Kidney (tissue), 14 donors: Measurements from ENCODE around the gene UGCG. TPM values are rescaled to one million over a fixed set of nuclear protein-coding genes. Genes with fewer than 3 reads are reported as not detected.

Source experiments
- DNase-seq, 5 donors: peaks; one replicate each; pipeline ENCODE4 v3.0.0-alpha.2; 2013 to 2020
- FAIRE-seq: peaks from 2 replicates; lab custom pipeline; 2012; peaks lifted over from hg19 to GRCh38; lab: Jason Lieb, UNC
- H3K27ac ChIP-seq, 2 donors: one replicate each; pipeline ENCODE4 v1.7.0; 2013; ENCODE audit warnings: low read depth in 2 of 2, low read length in 2 of 2, inconsistent platforms in 1 of 2
- H3K27me3 ChIP-seq: one replicate; pipeline ENCODE4 v1.7.1; 2013; ENCODE audit warnings: low read length, inconsistent platforms; ENCODE audit not compliant: control insufficient read depth, insufficient read depth
- H3K36me3 ChIP-seq, 3 donors: one replicate each; pipeline versions ENCODE4 v1.7.0 to v1.7.1; 2013; ENCODE audit warnings: low read length in 3 of 3, control low read depth in 1 of 3, inconsistent platforms in 1 of 3; ENCODE audit not compliant: insufficient read depth in 3 of 3, control insufficient read depth in 2 of 3
- H3K4me1 ChIP-seq, 3 donors: one replicate each; pipeline versions ENCODE4 v1.7.0 to v1.7.1; 2013; ENCODE audit warnings: low read length in 3 of 3, inconsistent platforms in 1 of 3, low read depth in 1 of 3; ENCODE audit not compliant: control insufficient read depth in 2 of 3, insufficient read depth in 2 of 3
- H3K4me3 ChIP-seq, 3 donors: one replicate each; pipeline versions ENCODE4 v1.7.0 to v1.8.1; 2013; ENCODE audit warnings: low read length in 3 of 3, control low read depth in 1 of 3, inconsistent platforms in 1 of 3
- H3K9ac ChIP-seq, 3 donors: one replicate each; pipeline versions ENCODE4 v1.7.0 to v1.7.1; 2013; ENCODE audit warnings: low read length in 3 of 3, control low read depth in 1 of 3, inconsistent platforms in 1 of 3
- H3K9me3 ChIP-seq, 3 donors: one replicate each; pipeline versions ENCODE4 v1.7.0 to v1.7.1; 2013; ENCODE audit warnings: low read length in 3 of 3, control low read depth in 1 of 3, inconsistent platforms in 1 of 3; ENCODE audit not compliant: control insufficient read depth in 2 of 3, insufficient read depth in 1 of 3
- intact Hi-C: fragments of 100-400 bp; cut with DNase I; formaldehyde crosslinking; loops from one replicate; pipeline ENCODE4 v1.11.1; 2022
- polyA plus RNA-seq: library from polyadenylated mRNA; stranded (reverse); fragments of 350-450 nt; fragmentation: Illumina TruSeq; extraction: RNeasy Lipid Tissue Mini Kit (QIAGEN cat#74804); gene quantifications from one replicate; pipeline ENCODE4 v1.2.3, GENCODE V29; 2014; ENCODE audit warnings: low read depth, low replicate concordance; ENCODE audit not compliant: insufficient read depth
- total RNA-seq: library from RNA; stranded (reverse); fragmentation: NEBNext Ultra II Directional; extraction: Animal tissue kit (Norgen Biotek cat#: 25700); gene quantifications from one replicate; pipeline ENCODE4 v1.2.1, GENCODE V29; 2021
- TF ChIP-seq, protein P1 (sequence below): IDR thresholded peaks from 3 replicates; pipeline ENCODE4 v1.5.1; 2012; ENCODE audit warnings: mild to moderate bottlenecking, moderate library complexity, borderline replicate concordance; ENCODE audit not compliant: insufficient read depth; ENCODE audit errors: extremely low read depth
- donor health status: control.
- donor health status: control.
- donor health status: control.
- donor health status: control.
- donor health status: control.
- donor health status: DM: yes; HTN: yes; CAD: no.
- donor health status: Normal renal cell carcinoma (clear cell type).

Gene UGCG
- total and polyA plus RNA-seq, 2 donors from 2014 or later, result 20.8 to 113 TPM

DNA sequence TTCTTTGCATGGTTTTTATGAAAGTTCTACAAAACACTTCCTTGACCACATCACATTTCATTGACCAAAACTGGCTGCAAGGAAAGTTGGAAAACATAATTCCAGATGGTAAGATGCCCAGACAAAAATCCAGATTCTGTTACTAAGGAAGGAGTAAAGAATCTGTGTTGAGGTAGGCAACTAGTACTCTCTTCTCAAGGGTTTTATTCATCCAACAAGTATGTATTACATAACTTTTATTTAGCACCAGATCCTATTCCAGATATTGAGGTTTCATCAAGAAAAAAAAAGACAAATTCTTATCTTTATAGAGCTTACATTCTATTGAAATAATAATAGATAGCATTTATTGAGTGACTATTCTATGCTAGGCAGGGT is 43.2 kb upstream of the UGCG start:
- H3K27ac ChIP-seq, result no peak overlapping the region
- no peaks in the 10 kb centered on the region for H3K9me3 ChIP-seq
- no peaks in the 10 kb centered on the region for H3K27me3 ChIP-seq
- H3K36me3 ChIP-seq, result no peaks in the 10 kb centered on the region
- H3K4me1 ChIP-seq, result no peaks in the 10 kb centered on the region
- FAIRE-seq (no peak), DNase-seq (no peak)
- no peak overlapping the region for H3K4me3 ChIP-seq
- H3K9ac ChIP-seq, result no peak overlapping the region
- TF ChIP-seq, protein P1, sequence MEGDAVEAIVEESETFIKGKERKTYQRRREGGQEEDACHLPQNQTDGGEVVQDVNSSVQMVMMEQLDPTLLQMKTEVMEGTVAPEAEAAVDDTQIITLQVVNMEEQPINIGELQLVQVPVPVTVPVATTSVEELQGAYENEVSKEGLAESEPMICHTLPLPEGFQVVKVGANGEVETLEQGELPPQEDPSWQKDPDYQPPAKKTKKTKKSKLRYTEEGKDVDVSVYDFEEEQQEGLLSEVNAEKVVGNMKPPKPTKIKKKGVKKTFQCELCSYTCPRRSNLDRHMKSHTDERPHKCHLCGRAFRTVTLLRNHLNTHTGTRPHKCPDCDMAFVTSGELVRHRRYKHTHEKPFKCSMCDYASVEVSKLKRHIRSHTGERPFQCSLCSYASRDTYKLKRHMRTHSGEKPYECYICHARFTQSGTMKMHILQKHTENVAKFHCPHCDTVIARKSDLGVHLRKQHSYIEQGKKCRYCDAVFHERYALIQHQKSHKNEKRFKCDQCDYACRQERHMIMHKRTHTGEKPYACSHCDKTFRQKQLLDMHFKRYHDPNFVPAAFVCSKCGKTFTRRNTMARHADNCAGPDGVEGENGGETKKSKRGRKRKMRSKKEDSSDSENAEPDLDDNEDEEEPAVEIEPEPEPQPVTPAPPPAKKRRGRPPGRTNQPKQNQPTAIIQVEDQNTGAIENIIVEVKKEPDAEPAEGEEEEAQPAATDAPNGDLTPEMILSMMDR, result no peak
- intact Hi-C loops, result no loop called here

DNA sequence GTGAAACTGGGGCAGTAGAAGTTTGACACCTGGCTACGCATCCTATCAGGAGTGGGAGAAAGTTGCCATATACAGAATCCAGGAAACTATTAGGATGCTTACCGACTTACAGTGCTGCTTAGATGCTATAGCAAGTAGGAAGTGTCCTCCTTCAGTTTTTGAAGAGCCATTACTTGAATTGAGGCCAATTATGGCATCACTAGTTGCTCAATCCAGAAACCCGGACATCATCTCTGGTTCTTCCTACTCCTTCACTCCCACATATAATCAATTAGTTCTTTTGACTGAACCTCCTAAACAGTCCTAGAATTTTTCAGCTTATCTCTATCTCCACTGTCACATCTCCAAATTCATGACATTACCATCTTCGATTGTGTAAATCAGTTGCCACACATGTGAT is 41.8 kb upstream of the UGCG start:
- H3K9ac ChIP-seq, result no peak overlapping the region
- H3K4me3 ChIP-seq, result no peak overlapping the region
- H3K27me3 ChIP-seq, result no peaks in the 10 kb centered on the region
- H3K9me3 ChIP-seq, result no peaks in the 10 kb centered on the region
- no peaks in the 10 kb centered on the region for H3K4me1 ChIP-seq
- TF ChIP-seq, protein P1, result no peak
- FAIRE-seq (no peak), DNase-seq (no peak)
- no peak overlapping the region for H3K27ac ChIP-seq
- intact Hi-C loops, result no loop called here
- no peaks in the 10 kb centered on the region for H3K36me3 ChIP-seq

DNA sequence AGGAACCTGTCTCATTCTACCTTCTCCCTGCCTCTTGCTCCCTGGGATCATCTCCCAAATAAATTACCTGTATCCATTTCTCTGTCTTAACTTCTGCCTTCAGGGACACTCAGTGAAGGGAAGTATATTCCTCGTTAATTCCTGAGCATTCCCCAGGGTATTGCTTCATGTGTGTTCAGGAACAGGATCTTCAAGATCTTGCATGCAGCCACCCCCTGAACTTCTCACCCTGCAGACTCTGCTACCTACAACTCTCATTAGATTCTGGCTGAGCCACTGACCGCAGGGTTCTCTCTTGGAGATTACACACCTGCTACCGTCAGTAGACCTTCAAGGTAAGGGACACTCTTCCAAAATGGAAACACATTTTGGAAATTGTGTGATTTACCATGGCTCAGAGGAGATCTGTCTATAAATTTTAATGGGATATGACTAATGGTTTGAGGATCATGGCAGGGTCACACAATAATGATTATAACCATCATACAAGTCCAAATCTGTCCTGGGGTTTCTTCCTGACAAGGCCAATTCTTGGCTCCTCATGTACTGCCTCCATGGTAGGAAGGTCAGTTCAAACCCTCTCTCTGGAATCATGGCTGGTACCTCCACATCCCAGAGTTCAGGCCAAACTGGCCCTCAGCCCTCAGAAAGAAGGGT is 38.9 kb upstream of the UGCG start:
- Histone ChIP-seq H3K27ac (no peak overlapping the region), H3K9ac (no peak overlapping the region), H3K4me3 (no peak overlapping the region), H3K36me3 (no peaks in the 10 kb centered on the region), H3K9me3 (no peaks in the 10 kb centered on the region), H3K4me1 (no peaks in the 10 kb centered on the region), H3K27me3 (no peaks in the 10 kb centered on the region)
- DNase-seq, result no peak
- no peak for FAIRE-seq
- TF ChIP-seq, protein P1, result no peak
- intact Hi-C loops, result no loop called here

DNA sequence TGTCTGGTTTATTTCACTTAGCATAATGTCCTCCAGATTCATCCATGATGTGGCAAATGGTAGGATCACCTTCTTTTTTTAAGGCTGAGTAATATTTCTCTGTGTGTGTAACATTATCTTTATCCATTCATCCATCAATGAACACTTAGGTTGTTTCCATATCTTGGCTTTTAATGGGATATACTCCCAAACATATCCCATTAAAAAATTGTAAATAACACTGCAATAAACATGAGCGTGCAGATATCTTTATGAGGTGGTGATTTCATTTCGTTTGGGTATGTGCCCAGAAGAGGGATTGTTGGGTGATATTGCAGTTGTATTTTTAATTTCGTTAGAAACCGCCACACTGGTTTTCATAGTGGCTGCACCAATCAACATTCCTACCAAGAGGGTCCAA is 36.2 kb upstream of the UGCG start:
- Histone ChIP-seq H3K27ac (no peak overlapping the region), H3K27me3 (no peaks in the 10 kb centered on the region), H3K4me3 (no peak overlapping the region), H3K4me1 (no peaks in the 10 kb centered on the region), H3K36me3 (no peaks in the 10 kb centered on the region), H3K9ac (no peak overlapping the region), H3K9me3 (no peaks in the 10 kb centered on the region)
- TF ChIP-seq, protein P1, result no peak
- no peak for DNase-seq
- FAIRE-seq, result no peak
- intact Hi-C loops, result no loop called here
